ENCODE data around the gene DEAF1.

DEAF1 gene

DNA sequence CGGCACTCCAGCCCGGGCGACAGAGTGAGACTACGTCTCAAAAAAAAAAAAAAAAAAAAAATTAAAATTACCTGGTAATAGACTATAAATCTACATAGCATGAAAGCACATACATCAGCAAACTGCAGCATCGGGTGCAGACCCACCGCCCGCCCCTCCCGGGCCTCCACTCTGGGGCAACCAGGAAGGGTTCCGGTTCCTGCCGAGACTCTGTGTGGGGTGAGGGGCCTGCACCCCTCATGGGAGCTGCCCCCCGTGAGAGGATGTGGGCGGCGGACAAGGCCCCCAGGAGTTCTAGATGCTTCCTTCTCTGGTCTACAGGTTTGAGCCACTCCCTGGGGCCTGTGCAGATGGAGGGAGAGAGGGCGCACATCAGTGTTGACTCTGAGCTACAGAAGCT, 48.8 kb downstream of the DEAF1 start:
- no peak for TF ChIP-seq HDGF (IDR thresholded peaks at IDR 0.05; ENCODE audit: borderline replicate concordance)
- TF ChIP-seq NFRKB (IDR thresholded peaks at IDR 0.05): no peak
- DNase-seq (ENCODE audit: extremely low spot score): no peak
- ChIA-PET POLR2A (no interaction called here), CTCF (interaction anchor here (0.7 kb wide), 1 partner anchor 92 kb away, joined by 4 read pairs; no protein-coding TSS in a partner anchor)

DNA sequence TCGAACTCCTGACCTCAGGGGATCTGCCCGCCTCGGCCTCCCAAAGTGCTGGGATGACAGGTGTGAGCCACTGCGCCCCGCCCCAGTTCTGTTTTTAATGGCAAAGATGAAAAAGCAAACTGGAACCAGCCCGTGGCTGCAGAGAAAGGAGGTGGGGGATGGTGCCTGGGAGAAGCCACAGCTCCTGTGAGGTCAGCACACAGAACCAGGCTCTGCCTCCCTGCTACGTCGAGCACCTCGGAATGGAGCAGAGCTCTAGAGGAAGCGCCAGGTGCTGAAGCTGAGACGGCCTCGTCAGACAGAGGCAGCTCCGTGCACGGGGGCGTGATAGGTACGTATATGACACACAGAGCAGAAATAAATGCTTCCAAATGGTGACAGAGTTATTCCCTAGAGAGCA, 49.5 kb downstream of the DEAF1 start:
- ChIA-PET POLR2A (no interaction called here), CTCF (interaction anchor here (0.7 kb wide), 1 partner anchor 91 kb away, joined by 4 read pairs; no protein-coding TSS in a partner anchor)
- DNase-seq (ENCODE audit: extremely low spot score): no peak
- no peak for TF ChIP-seq SP1 (IDR thresholded peaks at IDR 0.05)
- no peak for TF ChIP-seq FOXK2 (IDR thresholded peaks at IDR 0.05)
- no peak for TF ChIP-seq NFRKB (IDR thresholded peaks at IDR 0.05)
- TF ChIP-seq CTBP1 (IDR thresholded peaks at IDR 0.05; ENCODE audit: borderline replicate concordance): no peak
- no peak for TF ChIP-seq ZNF384 (IDR thresholded peaks at IDR 0.05)
- no peak for TF ChIP-seq ELF4 (IDR thresholded peaks at IDR 0.05)
- TF ChIP-seq, protein P1, sequence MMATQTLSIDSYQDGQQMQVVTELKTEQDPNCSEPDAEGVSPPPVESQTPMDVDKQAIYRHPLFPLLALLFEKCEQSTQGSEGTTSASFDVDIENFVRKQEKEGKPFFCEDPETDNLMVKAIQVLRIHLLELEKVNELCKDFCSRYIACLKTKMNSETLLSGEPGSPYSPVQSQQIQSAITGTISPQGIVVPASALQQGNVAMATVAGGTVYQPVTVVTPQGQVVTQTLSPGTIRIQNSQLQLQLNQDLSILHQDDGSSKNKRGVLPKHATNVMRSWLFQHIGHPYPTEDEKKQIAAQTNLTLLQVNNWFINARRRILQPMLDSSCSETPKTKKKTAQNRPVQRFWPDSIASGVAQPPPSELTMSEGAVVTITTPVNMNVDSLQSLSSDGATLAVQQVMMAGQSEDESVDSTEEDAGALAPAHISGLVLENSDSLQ (IDR thresholded peaks at IDR 0.05): no peak
- TF ChIP-seq TARDBP (IDR thresholded peaks at IDR 0.05): no peak
- TF ChIP-seq FOXA1 (IDR thresholded peaks at IDR 0.05): no peak
- TF ChIP-seq L3MBTL2 (conservative IDR thresholded peaks at IDR 0.05): no peak
- TF ChIP-seq HDGF (IDR thresholded peaks at IDR 0.05; ENCODE audit: borderline replicate concordance): no peak
- TF ChIP-seq ARNT (IDR thresholded peaks at IDR 0.05): no peak
- no peak for TF ChIP-seq LEF1 (IDR thresholded peaks at IDR 0.05; ENCODE audit: borderline replicate concordance)

DNA sequence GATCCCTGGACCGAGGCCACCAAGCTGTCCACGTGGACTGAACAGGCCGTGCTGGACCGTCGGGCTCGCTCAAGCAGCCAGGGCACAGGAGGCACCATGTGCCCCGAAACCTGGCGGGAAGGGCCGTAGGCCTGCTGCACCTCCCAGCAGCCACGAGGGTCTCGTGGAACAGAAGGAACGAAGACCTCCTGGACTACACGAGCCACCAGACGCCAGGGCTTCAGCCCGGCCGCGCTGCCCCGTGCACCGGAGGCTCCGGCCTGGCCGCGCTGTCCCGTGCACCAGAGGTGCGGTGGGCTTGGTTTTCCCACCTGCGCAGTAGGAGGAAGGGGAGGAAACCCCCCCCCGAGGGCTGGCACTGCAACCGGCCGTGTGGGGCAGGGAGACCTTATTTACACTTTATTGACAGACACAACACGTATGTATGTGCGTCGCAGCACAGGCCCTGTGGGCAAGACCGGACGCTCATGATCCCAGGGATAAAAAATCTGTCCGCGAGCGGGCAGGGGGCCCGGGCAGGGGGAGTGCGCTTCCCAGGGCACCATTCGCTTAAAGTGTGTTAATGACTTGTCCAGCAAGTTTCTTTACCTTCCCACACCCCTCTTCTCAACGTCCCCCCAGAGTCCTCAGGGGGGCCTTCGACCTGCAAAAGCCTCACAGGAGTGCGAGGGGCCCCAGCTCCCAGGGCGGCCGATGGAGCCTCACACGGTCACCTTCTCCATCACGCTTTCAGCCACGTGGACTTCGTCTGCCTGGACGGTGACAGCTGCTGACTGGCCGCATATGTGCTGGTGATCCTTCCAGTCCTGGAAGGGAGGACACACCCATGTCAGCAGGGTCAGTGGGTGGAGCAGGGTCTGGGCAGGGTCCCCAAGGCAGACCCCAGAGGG, 50.9 kb downstream of the DEAF1 start:
- ChIA-PET CTCF (no interaction called here), POLR2A (no interaction called here)
- no peak for DNase-seq (ENCODE audit: extremely low spot score)
- TF ChIP-seq HDGF (IDR thresholded peaks at IDR 0.05; ENCODE audit: borderline replicate concordance) (no peak), SUZ12 (IDR thresholded peaks at IDR 0.05) (no peak), FOXM1 (IDR thresholded peaks at IDR 0.05; ENCODE audit: borderline replicate concordance) (no peak), LEF1 (IDR thresholded peaks at IDR 0.05; ENCODE audit: borderline replicate concordance) (no peak), BHLHE40 (IDR thresholded peaks at IDR 0.05; ENCODE audit: borderline replicate concordance) (no peak), CTBP1 (IDR thresholded peaks at IDR 0.05; ENCODE audit: borderline replicate concordance) (no peak), L3MBTL2 (conservative IDR thresholded peaks at IDR 0.05) (no peak)
- TF ChIP-seq, protein P1 (IDR thresholded peaks at IDR 0.05): no peak

DNA sequence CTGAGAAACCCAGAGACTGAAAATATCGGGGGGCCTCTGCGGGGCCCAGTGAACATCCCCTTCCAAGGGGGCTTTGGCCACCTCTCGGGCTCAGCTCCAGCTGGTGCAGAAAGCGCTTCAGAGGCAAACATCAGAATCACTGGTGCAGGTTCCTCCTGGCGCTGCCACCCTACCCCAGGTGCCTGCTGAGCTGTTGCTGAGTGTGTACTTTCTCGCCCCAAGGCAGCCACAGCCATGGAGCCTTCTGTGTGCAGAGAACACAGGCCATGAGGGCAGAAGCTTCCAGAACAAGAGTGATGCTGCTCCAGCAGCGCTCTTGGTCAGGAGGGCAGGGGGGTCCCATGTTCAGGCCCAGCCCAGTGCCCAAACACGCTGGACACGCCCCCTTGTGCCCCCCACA, 51.7 kb downstream of the DEAF1 start:
- no peak for DNase-seq (ENCODE audit: extremely low spot score)
- TF ChIP-seq FOXK2 (IDR thresholded peaks at IDR 0.05): no peak
- no peak for TF ChIP-seq SP1 (IDR thresholded peaks at IDR 0.05)
- TF ChIP-seq SUZ12 (IDR thresholded peaks at IDR 0.05): no peak
- TF ChIP-seq, protein P1 (IDR thresholded peaks at IDR 0.05): no peak
- no peak for TF ChIP-seq LEF1 (IDR thresholded peaks at IDR 0.05; ENCODE audit: borderline replicate concordance)
- TF ChIP-seq FOXM1 (IDR thresholded peaks at IDR 0.05; ENCODE audit: borderline replicate concordance): no peak
- no peak for TF ChIP-seq ELF4 (IDR thresholded peaks at IDR 0.05)
- TF ChIP-seq BHLHE40 (IDR thresholded peaks at IDR 0.05; ENCODE audit: borderline replicate concordance): no peak
- POLR2A ChIA-PET: no interaction called here
- CTCF ChIA-PET: no interaction called here

DNA sequence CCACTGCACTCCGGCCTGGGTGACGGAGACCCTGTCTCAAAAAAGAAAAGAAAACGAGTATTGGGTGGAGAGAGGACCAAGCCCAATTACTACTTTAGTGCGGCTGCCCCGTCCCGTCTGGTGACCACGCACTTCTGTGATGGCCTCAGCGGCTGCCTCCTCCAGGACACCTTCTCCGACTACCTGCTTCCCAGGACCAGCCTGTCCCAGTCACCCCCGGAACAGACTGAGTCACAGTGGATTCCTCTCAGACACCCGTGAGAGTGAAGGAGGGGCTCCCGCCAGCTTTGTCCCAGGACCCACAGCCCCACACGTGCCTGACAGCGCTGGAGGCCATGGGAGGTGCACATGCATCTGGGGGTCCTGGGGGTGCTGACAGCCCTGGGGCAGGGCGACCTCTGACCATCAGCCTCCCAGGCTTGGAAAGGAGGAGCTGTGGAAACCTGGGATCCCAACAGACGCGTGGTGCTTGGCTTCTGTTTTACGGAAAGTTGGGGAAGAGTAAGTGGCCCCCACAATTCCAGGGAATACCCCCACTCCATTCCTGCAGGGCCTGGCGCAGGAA, 53.1 kb downstream of the DEAF1 start:
- CTCF ChIA-PET: no interaction called here
- POLR2A ChIA-PET: no interaction called here

More for the DNA sequence above, 53.1 kb downstream of the DEAF1 start:
- DNase-seq (ENCODE audit: extremely low spot score): no peak
- TF ChIP-seq FOXA1 (IDR thresholded peaks at IDR 0.05) (no peak), CTBP1 (IDR thresholded peaks at IDR 0.05; ENCODE audit: borderline replicate concordance) (no peak), HDGF (IDR thresholded peaks at IDR 0.05; ENCODE audit: borderline replicate concordance) (no peak), NFRKB (IDR thresholded peaks at IDR 0.05) (no peak), FOXK2 (IDR thresholded peaks at IDR 0.05) (no peak), TARDBP (IDR thresholded peaks at IDR 0.05) (no peak), L3MBTL2 (conservative IDR thresholded peaks at IDR 0.05) (no peak), BHLHE40 (IDR thresholded peaks at IDR 0.05; ENCODE audit: borderline replicate concordance) (no peak), ARNT (IDR thresholded peaks at IDR 0.05) (no peak), ELF4 (IDR thresholded peaks at IDR 0.05) (no peak), ZNF384 (IDR thresholded peaks at IDR 0.05) (no peak), SUZ12 (IDR thresholded peaks at IDR 0.05) (no peak), SP1 (IDR thresholded peaks at IDR 0.05) (no peak), LEF1 (IDR thresholded peaks at IDR 0.05; ENCODE audit: borderline replicate concordance) (no peak), FOXM1 (IDR thresholded peaks at IDR 0.05; ENCODE audit: borderline replicate concordance) (no peak)
- TF ChIP-seq, protein P1 (IDR thresholded peaks at IDR 0.05): no peak

Data from HEK293T (cell line).